Skeletal muscle satellite cell (primary cell): ENCODE data around the gene TP63.
A peak's percentile ranks its signal among the peaks of the same experiment; 100 is the strongest.
"Not testable (repeated sequence)": the region's sequence is repeated elsewhere in the genome, so short reads cannot be mapped to it uniquely, and the experiment has no call there.

Experiments used
- H3K27me3 ChIP-seq: 2 replicates; pipeline ENCODE4 v1.7.0; 2013; ENCODE audit warnings: low read length; ENCODE audit not compliant: control insufficient read depth, insufficient read depth
- H3K36me3 ChIP-seq: 2 replicates; pipeline ENCODE4 v1.7.0; 2013; ENCODE audit warnings: mild to moderate bottlenecking, control low read depth, low read length; ENCODE audit not compliant: insufficient read depth
- H3K4me1 ChIP-seq: 2 replicates; pipeline ENCODE4 v1.7.0; 2013; ENCODE audit warnings: low read length; ENCODE audit not compliant: control insufficient read depth, insufficient read depth
- H3K4me2 ChIP-seq: 2 replicates; pipeline ENCODE4 v1.7.0; 2013; ENCODE audit warnings: mild to moderate bottlenecking, low read length
- H3K4me3 ChIP-seq: 2 replicates; pipeline ENCODE4 v1.7.0; 2013; ENCODE audit warnings: low read length
- H3K9ac ChIP-seq: 2 replicates; pipeline ENCODE4 v1.7.0; 2013; ENCODE audit warnings: mild to moderate bottlenecking, low read depth, low read length, moderate library complexity
- H3K9me3 ChIP-seq: replicated peaks from 2 replicates; pipeline ENCODE4 v1.7.0; 2013; ENCODE audit warnings: mild to moderate bottlenecking, control low read depth, low read length

The TP63 gene

DNA sequence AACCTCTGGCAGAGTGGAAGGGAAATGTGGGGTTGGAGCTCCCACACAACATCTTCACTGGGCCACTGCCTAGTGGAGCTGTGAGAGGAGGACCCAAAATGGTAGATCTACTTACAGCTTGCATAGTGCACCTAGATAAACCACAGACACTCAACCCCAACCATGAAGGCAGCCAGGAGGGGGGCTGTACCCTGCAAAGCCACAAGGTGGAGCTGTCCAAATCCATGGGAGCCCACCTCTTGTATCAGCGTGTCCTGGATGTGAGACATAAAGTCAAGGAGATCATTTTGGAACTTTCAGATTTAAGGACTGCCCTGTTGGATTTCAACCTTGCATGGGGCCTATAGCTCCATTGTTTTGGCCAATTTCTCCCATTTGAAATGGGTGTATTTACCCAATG is 20.9 kb downstream of the TP63 start:
- Histone ChIP-seq H3K4me3 (no peak overlapping the region), H3K9ac (no peak overlapping the region), H3K9me3 (no peaks in the 10 kb centered on the region), H3K4me2 (no peak overlapping the region), H3K27me3 (no peaks in the 10 kb centered on the region), H3K4me1 (no peaks in the 10 kb centered on the region), H3K36me3 (no peaks in the 10 kb centered on the region)

DNA sequence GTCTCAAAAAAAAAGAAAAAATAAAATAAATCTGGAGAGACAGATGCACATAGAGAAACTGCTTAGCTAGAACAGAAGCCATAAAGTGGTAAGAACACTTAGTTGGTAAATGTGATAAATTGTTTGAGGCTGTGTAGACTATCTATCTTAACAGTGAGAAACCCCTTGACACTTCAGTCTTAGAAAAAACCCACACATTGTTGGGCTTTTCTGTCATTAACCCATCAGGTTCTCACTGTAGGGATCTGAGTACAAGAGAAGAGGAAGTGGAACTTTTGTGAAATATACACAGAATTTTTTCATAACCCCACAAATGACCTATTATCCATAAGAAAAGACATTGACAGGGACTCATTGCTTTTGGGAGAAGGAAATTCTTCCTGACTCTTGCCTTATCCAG is 24.4 kb downstream of the TP63 start:
- Histone ChIP-seq H3K4me3 (no peak overlapping the region), H3K9ac (no peak overlapping the region), H3K4me1 (no peaks in the 10 kb centered on the region), H3K9me3 (no peaks in the 10 kb centered on the region), H3K4me2 (no peak overlapping the region), H3K36me3 (no peaks in the 10 kb centered on the region), H3K27me3 (no peaks in the 10 kb centered on the region)

DNA sequence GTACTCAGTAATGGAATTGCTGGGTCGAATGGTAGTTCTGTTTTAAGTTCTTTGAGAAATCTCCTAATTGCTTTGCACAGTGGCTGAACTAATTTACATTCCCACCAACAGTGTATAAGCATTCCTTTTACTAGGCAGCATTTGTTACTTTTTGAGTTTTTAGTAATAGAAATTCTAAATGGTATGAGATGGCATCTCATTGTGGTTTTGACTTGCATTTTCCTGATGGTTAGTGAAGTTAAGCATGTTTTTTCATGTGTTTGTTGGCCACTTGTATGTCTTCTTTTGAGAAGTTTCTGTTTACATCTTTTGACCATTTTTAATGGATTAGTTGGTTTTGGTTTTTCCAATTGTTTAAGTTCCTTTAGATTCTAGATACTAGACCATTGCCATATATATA is 28.4 kb downstream of the TP63 start:
- H3K36me3 ChIP-seq, result no peaks in the 10 kb centered on the region
- no peaks in the 10 kb centered on the region for H3K27me3 ChIP-seq
- no peak overlapping the region for H3K9ac ChIP-seq
- no peak overlapping the region for H3K4me2 ChIP-seq
- no peaks in the 10 kb centered on the region for H3K9me3 ChIP-seq
- no peak overlapping the region for H3K4me3 ChIP-seq
- H3K4me1 ChIP-seq, result peaks cover 8% of the 10 kb centered on the region

DNA sequence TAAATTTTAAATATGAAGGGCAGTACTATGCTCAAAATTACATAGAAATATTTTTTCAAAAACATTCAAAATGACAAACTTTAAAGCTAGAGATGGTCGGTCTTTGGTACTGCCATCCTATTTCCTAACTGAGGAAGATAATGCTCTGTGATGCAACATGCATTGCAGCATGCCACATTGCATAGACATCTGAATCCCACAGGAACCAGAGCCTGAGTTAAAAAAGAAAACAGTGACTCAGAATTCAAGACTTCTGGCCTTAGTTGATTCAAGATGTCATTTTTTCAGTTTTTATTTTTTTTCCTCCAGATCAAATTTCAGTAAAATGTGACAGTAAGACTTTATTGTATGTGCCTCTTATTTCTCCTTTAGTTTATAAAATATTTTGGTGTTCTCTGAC is 33.1 kb downstream of the TP63 start:
- peak overlapping the region; percentile 26 for H3K9ac ChIP-seq
- peak overlapping the region; percentile 51 for H3K4me2 ChIP-seq
- no peaks in the 10 kb centered on the region for H3K27me3 ChIP-seq
- H3K4me1 ChIP-seq, result peaks cover 15% of the 10 kb centered on the region
- H3K4me3 ChIP-seq, result no peak overlapping the region
- H3K9me3 ChIP-seq, result no peaks in the 10 kb centered on the region
- no peaks in the 10 kb centered on the region for H3K36me3 ChIP-seq

DNA sequence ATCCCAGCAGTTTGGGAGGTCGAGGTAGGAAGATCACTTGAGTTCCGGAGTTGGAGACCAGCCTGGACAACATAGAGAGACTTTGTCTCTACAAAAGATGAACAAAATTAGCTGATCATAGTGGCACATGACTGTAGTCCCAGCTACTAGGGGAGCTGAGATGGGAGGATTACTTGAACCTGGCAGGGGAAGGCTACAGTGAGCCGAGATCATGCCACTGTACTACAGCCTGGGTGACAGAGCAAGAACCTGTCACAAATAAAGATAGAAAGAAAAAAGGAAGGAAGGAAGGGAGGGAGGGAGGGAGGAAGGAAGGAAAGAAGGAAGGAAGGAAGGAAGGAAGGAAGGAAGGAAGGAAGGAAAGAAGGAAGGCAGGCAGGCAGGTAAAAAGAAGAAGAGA is 41.2 kb downstream of the TP63 start:
- not testable (repeated sequence) for H3K4me2 ChIP-seq, H3K36me3 ChIP-seq, H3K9me3 ChIP-seq, H3K9ac ChIP-seq, H3K4me3 ChIP-seq, H3K27me3 ChIP-seq, H3K4me1 ChIP-seq

DNA sequence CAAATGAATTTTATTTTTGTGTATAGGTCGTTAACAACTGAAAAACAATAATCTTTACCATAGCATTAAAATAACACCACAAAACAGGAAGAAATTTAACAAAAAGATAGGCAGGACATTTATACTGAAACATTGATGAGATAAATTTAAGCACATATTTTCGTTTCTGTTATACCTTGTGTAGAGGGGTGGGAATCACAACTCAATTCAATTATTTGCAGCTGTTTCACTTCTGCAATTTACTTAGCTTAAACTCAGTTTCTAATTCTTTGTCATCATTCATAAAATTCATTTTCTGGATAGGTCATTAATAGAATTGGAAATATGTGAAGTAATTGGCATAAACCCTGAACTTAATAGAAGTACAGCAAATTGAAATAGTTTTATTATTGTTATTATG is 42.3 kb downstream of the TP63 start:
- Histone ChIP-seq H3K4me2 (no peak overlapping the region), H3K9ac (no peak overlapping the region), H3K27me3 (no peaks in the 10 kb centered on the region), H3K4me3 (no peak overlapping the region), H3K9me3 (no peaks in the 10 kb centered on the region), H3K4me1 (no peaks in the 10 kb centered on the region), H3K36me3 (no peaks in the 10 kb centered on the region)

DNA sequence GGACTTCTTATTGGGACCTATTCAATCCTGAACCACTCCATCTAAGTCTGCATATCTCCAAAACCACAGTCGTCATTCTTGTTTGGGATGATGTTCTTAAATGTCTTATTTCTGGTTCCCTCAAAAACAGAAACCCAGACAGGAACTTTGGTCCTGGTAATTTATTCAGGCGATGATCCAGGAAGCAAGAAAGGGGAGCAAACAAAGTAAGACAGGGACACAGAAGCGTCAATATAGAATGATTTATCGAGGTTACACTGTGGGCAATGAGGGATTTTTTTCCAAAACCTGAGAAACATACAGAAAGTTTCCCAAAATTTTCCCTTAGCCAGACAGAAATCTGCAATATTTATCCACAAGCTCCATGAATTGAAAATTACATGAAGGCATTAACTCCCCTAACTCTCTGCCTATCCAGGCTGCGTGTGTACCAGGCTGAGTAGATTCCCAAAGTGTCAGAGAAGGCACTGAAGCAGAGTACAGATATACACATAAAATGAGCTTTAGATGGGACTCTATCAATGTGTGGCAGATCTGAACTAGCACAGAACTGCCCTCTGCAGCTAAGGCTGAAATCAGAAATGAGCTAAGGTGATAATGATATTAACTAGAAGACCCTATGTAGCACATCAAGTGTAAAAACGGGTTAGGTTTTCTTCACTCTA is 43.2 kb downstream of the TP63 start:
- Histone ChIP-seq H3K9me3 (no peaks in the 10 kb centered on the region), H3K4me3 (no peak overlapping the region), H3K4me2 (no peak overlapping the region), H3K9ac (no peak overlapping the region), H3K27me3 (no peaks in the 10 kb centered on the region), H3K36me3 (no peaks in the 10 kb centered on the region), H3K4me1 (no peaks in the 10 kb centered on the region)

DNA sequence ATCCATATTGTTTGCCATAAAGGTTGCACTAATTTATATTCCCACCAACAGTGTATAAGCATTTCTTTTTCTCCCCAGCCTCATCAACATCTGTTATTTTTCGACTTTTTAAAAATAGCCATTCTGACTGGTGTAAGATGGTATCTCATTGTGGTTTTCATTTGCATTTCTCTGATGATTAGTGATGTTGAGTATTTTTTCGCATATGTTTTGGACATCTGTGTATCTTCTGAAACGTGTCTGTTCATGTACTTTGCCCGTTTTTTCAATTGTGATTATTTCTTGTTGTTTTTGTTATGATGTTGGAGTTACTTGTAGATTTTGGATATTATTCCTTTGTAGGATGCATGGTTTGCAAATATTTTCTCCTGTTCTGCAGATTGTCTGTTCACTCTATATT is 46.5 kb downstream of the TP63 start:
- no peaks in the 10 kb centered on the region for H3K36me3 ChIP-seq
- no peak overlapping the region for H3K4me3 ChIP-seq
- no peaks in the 10 kb centered on the region for H3K9me3 ChIP-seq
- no peak overlapping the region for H3K4me2 ChIP-seq
- no peak overlapping the region for H3K9ac ChIP-seq
- no peaks in the 10 kb centered on the region for H3K27me3 ChIP-seq
- H3K4me1 ChIP-seq, result no peaks in the 10 kb centered on the region

DNA sequence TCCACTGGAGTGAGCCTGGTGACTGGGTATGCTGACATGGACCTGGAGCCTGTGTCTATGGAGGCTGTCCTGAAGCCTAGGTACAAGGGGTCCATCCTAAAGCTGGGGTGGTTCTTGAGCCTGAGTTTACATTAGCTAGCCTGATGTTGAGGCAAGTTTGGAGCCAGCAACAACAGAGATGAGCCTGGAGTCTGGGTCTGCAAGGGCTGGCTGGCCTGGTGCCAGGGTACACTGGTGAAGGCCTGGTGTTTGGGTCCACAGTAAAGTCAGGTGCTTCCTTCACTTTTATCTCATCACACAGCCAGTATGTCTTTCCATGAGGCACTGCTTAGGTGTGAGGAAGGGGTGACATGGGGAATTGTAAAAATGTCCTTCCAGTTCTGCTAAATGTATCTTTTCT is 49.5 kb downstream of the TP63 start:
- Histone ChIP-seq H3K9me3 (no peaks in the 10 kb centered on the region), H3K4me2 (no peak overlapping the region), H3K4me1 (peaks cover 8% of the 10 kb centered on the region), H3K36me3 (no peaks in the 10 kb centered on the region), H3K27me3 (no peaks in the 10 kb centered on the region), H3K9ac (no peak overlapping the region), H3K4me3 (no peak overlapping the region)

DNA sequence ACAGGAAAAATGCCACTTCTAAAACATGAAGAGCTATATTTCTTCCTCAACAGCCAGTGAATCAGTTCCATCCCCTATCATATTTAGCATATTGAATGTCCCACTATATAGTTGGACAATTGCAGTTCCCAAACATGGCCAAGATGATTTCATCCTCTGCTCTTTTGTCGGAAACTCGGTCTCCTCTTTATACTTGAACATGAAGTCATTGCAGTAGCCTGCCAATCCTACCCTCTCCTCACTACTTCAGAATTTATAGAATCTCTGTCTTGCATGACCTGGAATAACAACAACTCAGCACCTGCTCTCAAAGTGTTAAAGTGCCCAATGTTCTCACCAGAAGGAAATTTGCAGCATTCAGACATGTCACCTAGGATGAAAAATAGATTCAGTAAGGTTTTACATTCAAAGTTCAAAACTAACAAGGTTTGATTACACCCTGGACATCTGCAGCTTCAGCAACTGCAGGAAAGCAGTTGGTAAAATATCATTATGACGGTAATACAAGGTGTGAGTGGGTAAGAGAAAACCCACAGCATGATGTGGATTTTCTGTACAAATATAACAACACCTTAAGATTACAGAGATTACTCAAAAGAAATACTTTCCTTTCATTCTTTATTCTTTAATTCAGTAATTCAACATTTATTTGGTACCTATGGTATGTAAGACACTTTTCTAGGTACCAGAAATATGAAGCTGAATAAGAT is 52.5 kb downstream of the TP63 start:
- no peaks in the 10 kb centered on the region for H3K27me3 ChIP-seq
- H3K9ac ChIP-seq, result no peak overlapping the region
- no peaks in the 10 kb centered on the region for H3K36me3 ChIP-seq
- H3K4me1 ChIP-seq, result peaks cover 16% of the 10 kb centered on the region
- H3K4me2 ChIP-seq, result no peak overlapping the region
- H3K9me3 ChIP-seq, result no peaks in the 10 kb centered on the region
- no peak overlapping the region for H3K4me3 ChIP-seq

DNA sequence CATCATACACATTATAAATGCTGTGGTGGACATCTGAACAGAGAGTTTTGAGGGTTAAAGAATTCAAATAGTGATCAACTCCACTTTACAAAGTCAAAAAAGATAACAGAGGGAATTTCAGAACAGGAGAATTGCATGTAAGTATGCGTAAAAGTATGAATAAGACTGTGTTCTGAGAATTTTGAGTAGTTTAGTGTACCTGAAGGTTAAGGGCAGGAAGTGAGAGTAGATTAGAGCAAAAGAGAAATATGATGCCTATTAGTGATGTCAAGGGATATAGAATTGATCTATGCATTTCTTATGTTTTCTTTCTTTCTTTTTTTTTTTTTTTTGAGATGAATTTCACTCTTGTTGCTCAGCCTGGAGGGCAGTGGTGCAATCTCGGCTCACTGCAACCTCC is 53.1 kb downstream of the TP63 start:
- no peaks in the 10 kb centered on the region for H3K36me3 ChIP-seq
- H3K4me1 ChIP-seq, result peaks cover 16% of the 10 kb centered on the region
- H3K27me3 ChIP-seq, result no peaks in the 10 kb centered on the region
- no peaks in the 10 kb centered on the region for H3K9me3 ChIP-seq
- no peak overlapping the region for H3K4me3 ChIP-seq
- no peak overlapping the region for H3K9ac ChIP-seq
- no peak overlapping the region for H3K4me2 ChIP-seq

DNA sequence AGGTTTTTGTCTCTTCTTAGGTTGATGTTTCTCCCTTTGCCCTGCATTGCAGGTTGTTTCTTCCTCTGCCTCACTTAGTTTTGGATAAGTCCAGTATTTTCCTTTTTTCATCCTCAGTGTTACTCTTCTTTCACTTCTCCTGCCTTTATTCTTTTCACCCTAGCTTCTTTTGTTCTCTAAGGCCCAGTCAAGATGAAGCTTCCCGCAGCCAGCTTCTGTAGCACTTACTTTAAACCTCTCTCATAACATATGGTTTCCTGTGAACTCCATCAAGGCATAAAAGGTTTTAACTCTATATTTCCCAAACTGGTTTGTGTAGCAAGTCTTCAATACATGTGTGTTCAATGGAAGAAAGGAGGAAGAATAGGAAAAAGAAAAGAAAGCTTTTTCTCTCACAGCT is 54.1 kb downstream of the TP63 start:
- Histone ChIP-seq H3K36me3 (no peaks in the 10 kb centered on the region), H3K9me3 (no peaks in the 10 kb centered on the region), H3K4me3 (no peak overlapping the region), H3K9ac (peak overlapping the region; percentile 44), H3K4me1 (peaks cover 16% of the 10 kb centered on the region), H3K4me2 (peak overlapping the region; percentile 64), H3K27me3 (no peaks in the 10 kb centered on the region)
